IMR-90 (cell line): Measurements from ENCODE around the gene NDUFS3. TPM values are rescaled to one million over a fixed set of nuclear protein-coding genes. Genes with fewer than 3 reads are reported as not detected.
A peak's percentile ranks its signal among the peaks of the same experiment; 100 is the strongest.

Experiments
- ATAC-seq: fragments of 200-7000 bp; cut with Tn5 transposase; 2 replicates; pipeline ENCODE4 v1.9.1; 2020; ENCODE audit warnings: low read depth, mild to moderate bottlenecking, moderate library complexity
- BruUV-seq: library from RNA; stranded (reverse); fragments of 400-500 nt; replicated peaks from 2 replicates; lab custom pipeline; 2021; lab: Mats Ljungman, UMichigan
- CTCF ChIA-PET: fragments of 300-600 bp; formaldehyde crosslinking; extraction: SDS; loops from one replicate; lab custom pipeline; 2021; ENCODE audit warnings: antibody characterized with exemption; lab: Yijun Ruan, JAX
- POLR2A ChIA-PET: fragments of 300-600 bp; sonication (Branson Sonifier 250); formaldehyde crosslinking; loops from one replicate; lab custom pipeline; 2022; ENCODE audit warnings: antibody characterized with exemption; ENCODE audit not compliant: unreplicated experiment; lab: Charles Lee
- DNase-seq: peaks from one replicate; pipeline ENCODE4 v3.0.0; 2013
- H2AFZ ChIP-seq: replicated peaks from 2 replicates; pipeline ENCODE3; 2013; ENCODE audit warnings: low read length, mild to moderate bottlenecking; ENCODE audit not compliant: poor library complexity
- H2AK5ac ChIP-seq: 2 replicates; pipeline ENCODE4 v1.6.1; 2013; ENCODE audit warnings: low read depth, low read length, inconsistent platforms
- H2AK9ac ChIP-seq: replicated peaks from 2 replicates; pipeline ENCODE3; 2013; ENCODE audit warnings: mild to moderate bottlenecking, low read depth, low read length, moderate library complexity; ENCODE audit not compliant: poor library complexity
- H2BK120ac ChIP-seq: 2 replicates; pipeline ENCODE4 v1.6.1; 2013; ENCODE audit warnings: low read depth, low read length, inconsistent platforms
- H2BK15ac ChIP-seq: 3 replicates; pipeline ENCODE4 v1.6.1; 2013; ENCODE audit warnings: low read depth, low read length, inconsistent platforms
- H2BK20ac ChIP-seq: 2 replicates; pipeline ENCODE4 v1.6.1; 2013; ENCODE audit warnings: low read depth, mild to moderate bottlenecking, inconsistent platforms, low read length, moderate library complexity
- H2BK5ac ChIP-seq: 2 replicates; pipeline ENCODE4 v1.6.1; 2013; ENCODE audit warnings: mild to moderate bottlenecking, low read depth, low read length, inconsistent platforms; ENCODE audit not compliant: poor library complexity, severe bottlenecking
- H3K14ac ChIP-seq: replicated peaks from 2 replicates; pipeline ENCODE4 v1.6.1; 2013; ENCODE audit warnings: low read depth, low read length, inconsistent platforms
- H3K18ac ChIP-seq: 2 replicates; pipeline ENCODE4 v1.6.1; 2013; ENCODE audit warnings: low read depth, low read length, control low read depth
- H3K23ac ChIP-seq: 2 replicates; pipeline ENCODE4 v1.6.1; 2013; ENCODE audit warnings: low read depth, low read length, inconsistent platforms
- H3K27ac ChIP-seq: 2 replicates; pipeline ENCODE4 v1.5.1; 2013; ENCODE audit warnings: mild to moderate bottlenecking, control low read depth, low read length; ENCODE audit not compliant: insufficient read depth
- H3K27me3 ChIP-seq: 2 replicates; pipeline ENCODE4 v1.6.1; 2013; ENCODE audit warnings: low read length; ENCODE audit not compliant: control insufficient read depth, insufficient read depth
- H3K36me3 ChIP-seq: 2 replicates; pipeline ENCODE4 v1.6.1; 2013; ENCODE audit warnings: low read length, mixed read lengths; ENCODE audit not compliant: control insufficient read depth, insufficient read depth
- H3K4ac ChIP-seq: 2 replicates; pipeline ENCODE4 v1.6.1; 2013; ENCODE audit warnings: low read depth, low read length, inconsistent platforms
- H3K4me1 ChIP-seq: 2 replicates; pipeline ENCODE4 v1.6.1; 2013; ENCODE audit warnings: low read length, mixed read lengths; ENCODE audit not compliant: control insufficient read depth, insufficient read depth
- H3K4me2 ChIP-seq: 2 replicates; pipeline ENCODE4 v1.6.1; 2013; ENCODE audit warnings: low read depth, mild to moderate bottlenecking, control low read depth, low read length, moderate library complexity
- H3K4me3 ChIP-seq: 2 replicates; pipeline ENCODE4 v1.5.1; 2013; ENCODE audit warnings: low read depth, mild to moderate bottlenecking, control low read depth, low read length, moderate library complexity; ENCODE audit not compliant: insufficient read depth
- H3K56ac ChIP-seq: 2 replicates; pipeline ENCODE4 v1.6.1; 2013; ENCODE audit warnings: low read length, inconsistent platforms; ENCODE audit not compliant: insufficient read depth; ENCODE audit errors: extremely low read depth
- H3K79me1 ChIP-seq, 2 experiments: 2 replicates each; pipeline ENCODE4 v1.6.1; 2013; ENCODE audit warnings: low read length in 2 of 2, inconsistent platforms in 1 of 2, low read depth in 1 of 2
- H3K9ac ChIP-seq: 2 replicates; pipeline ENCODE4 v1.6.1; 2013; ENCODE audit warnings: low read depth, low read length, control low read depth
- H3K9me1 ChIP-seq: 2 replicates; pipeline ENCODE4 v1.6.1; 2013; ENCODE audit warnings: low read length, inconsistent platforms; ENCODE audit not compliant: insufficient read depth
- H3K9me3 ChIP-seq: 2 replicates; pipeline ENCODE4 v1.6.1; 2013; ENCODE audit warnings: low read length; ENCODE audit not compliant: control insufficient read depth, insufficient read depth
- H4K20me1 ChIP-seq: 2 replicates; pipeline ENCODE4 v1.6.1; 2013; ENCODE audit warnings: low read length, inconsistent platforms; ENCODE audit not compliant: insufficient read depth
- H4K5ac ChIP-seq: 2 replicates; pipeline ENCODE4 v1.6.1; 2013; ENCODE audit warnings: mild to moderate bottlenecking, low read depth, low read length, control low read depth
- H4K8ac ChIP-seq, 2 experiments: 2 replicates each; pipeline ENCODE4 v1.6.1; 2013; ENCODE audit warnings: low read depth in 2 of 2, low read length in 2 of 2, control low read depth in 1 of 2, inconsistent platforms in 1 of 2
- H4K91ac ChIP-seq: 2 replicates; pipeline ENCODE4 v1.6.1; 2013; ENCODE audit warnings: low read depth, low read length, inconsistent platforms; ENCODE audit not compliant: insufficient read depth
- BHLHE40 ChIP-seq: fragments of 150-350 bp; IDR thresholded peaks from 2 replicates; pipeline ENCODE4 v1.6.1; 2016; ENCODE audit warnings: mild to moderate bottlenecking, low read depth, low read length
- CHD1 ChIP-seq: IDR thresholded peaks from 2 replicates; pipeline ENCODE4 v1.6.1; 2012; ENCODE audit warnings: low read depth, low read length, improper control_type of control experiment
- FOS ChIP-seq: fragments of 150-350 bp; IDR thresholded peaks from 2 replicates; pipeline ENCODE4 v1.6.1; 2016; ENCODE audit warnings: low read depth, low read length
- MAZ ChIP-seq: IDR thresholded peaks from 2 replicates; pipeline ENCODE4 v1.6.1; 2012; ENCODE audit warnings: low read depth, mild to moderate bottlenecking, low read length, improper control_type of control experiment, moderate library complexity, borderline replicate concordance
- MXI1 ChIP-seq: IDR thresholded peaks from 2 replicates; pipeline ENCODE4 v1.6.1; 2012; ENCODE audit warnings: low read depth, mild to moderate bottlenecking, low read length, moderate library complexity, borderline replicate concordance
- NFE2L2 ChIP-seq: fragments of 150-350 bp; IDR thresholded peaks from 2 replicates; pipeline ENCODE4 v1.6.1; 2016; ENCODE audit warnings: low read depth, mild to moderate bottlenecking, low read length
- POLR2A ChIP-seq: IDR thresholded peaks from 2 replicates; pipeline ENCODE4 v1.6.1; 2012; ENCODE audit warnings: mild to moderate bottlenecking, low read depth, low read length
- RAD21 ChIP-seq: IDR thresholded peaks from 2 replicates; pipeline ENCODE4 v1.6.1; 2012; ENCODE audit warnings: low read length, improper control_type of control experiment
- RCOR1 ChIP-seq: IDR thresholded peaks from 2 replicates; pipeline ENCODE4 v1.6.1; 2012; ENCODE audit warnings: mild to moderate bottlenecking, low read length, improper control_type of control experiment; ENCODE audit not compliant: insufficient replicate concordance
- RFX5 ChIP-seq: IDR thresholded peaks from 2 replicates; pipeline ENCODE4 v1.8.0; 2012; ENCODE audit warnings: low read depth, mild to moderate bottlenecking, low read length, moderate library complexity
- SMC3 ChIP-seq: fragments of 150-350 bp; IDR thresholded peaks from 2 replicates; pipeline ENCODE4 v1.6.1; 2016; ENCODE audit warnings: low read depth, mild to moderate bottlenecking, antibody characterized with exemption, low read length, moderate library complexity
- WGBS, 2 experiments: methylation state at CpG; one replicate each; pipeline versions ENCODE4 v1.1.5 to v1.1.7; 2013; ENCODE audit warnings: missing lambda C conversion rate in 2 of 2; ENCODE audit not compliant: insufficient read length in 1 of 2; ENCODE audit errors: extremely low coverage in 2 of 2; 5-methylcytosine and 5-hydroxymethylcytosine counted together
- dilution Hi-C: fragments of 300-500 bp; cut with HindIII; formaldehyde crosslinking; loops from one replicate; pipeline ENCODE4 v1.14.3; 2018; ENCODE audit warnings: low sequenced_read_pairs; ENCODE audit not compliant: unreplicated experiment
- in situ Hi-C: fragments of 300-500 bp; cut with MboI; formaldehyde crosslinking; loops from 3 replicates; pipeline ENCODE4 v1.14.3; 2019; ENCODE audit warnings: low sequenced_read_pairs, inconsistent platforms, mixed read lengths
- intact Hi-C: fragments of 100-400 bp; cut with micrococcal nuclease; formaldehyde crosslinking; loops from 2 replicates; pipeline ENCODE4 v1.10.0; 2022
- polyA plus RNA-seq, 3 experiments: library from polyadenylated mRNA; depleted of rRNA; stranded (reverse); fragments of >200 nt; gene quantifications; 2 replicates each; pipeline ENCODE4 v1.2.3, GENCODE V29; 2012; ENCODE audit warnings: low replicate concordance in 1 of 3
- total RNA-seq: library from RNA; depleted of rRNA; stranded (reverse); fragments of >200 nt; gene quantifications from 2 replicates; pipeline ENCODE4 v1.2.3, GENCODE V29; 2012
- TF ChIP-seq, protein P1 (sequence below): conservative IDR thresholded peaks from 2 replicates; pipeline ENCODE4 v1.5.1; 2012; ENCODE audit warnings: mild to moderate bottlenecking, low read depth, low read length, improper control_type of control experiment
- TF ChIP-seq, protein P2 (sequence below): fragments of 150-350 bp; IDR thresholded peaks from 2 replicates; pipeline ENCODE4 v1.6.1; 2017; ENCODE audit warnings: mild to moderate bottlenecking, antibody characterized with exemption, low read length, low read depth

The NDUFS3 gene
- total and polyA plus RNA-seq, 2 of the 4 experiments (the other 2 are of a cell fraction), result 77.1 to 108 TPM

DNA sequence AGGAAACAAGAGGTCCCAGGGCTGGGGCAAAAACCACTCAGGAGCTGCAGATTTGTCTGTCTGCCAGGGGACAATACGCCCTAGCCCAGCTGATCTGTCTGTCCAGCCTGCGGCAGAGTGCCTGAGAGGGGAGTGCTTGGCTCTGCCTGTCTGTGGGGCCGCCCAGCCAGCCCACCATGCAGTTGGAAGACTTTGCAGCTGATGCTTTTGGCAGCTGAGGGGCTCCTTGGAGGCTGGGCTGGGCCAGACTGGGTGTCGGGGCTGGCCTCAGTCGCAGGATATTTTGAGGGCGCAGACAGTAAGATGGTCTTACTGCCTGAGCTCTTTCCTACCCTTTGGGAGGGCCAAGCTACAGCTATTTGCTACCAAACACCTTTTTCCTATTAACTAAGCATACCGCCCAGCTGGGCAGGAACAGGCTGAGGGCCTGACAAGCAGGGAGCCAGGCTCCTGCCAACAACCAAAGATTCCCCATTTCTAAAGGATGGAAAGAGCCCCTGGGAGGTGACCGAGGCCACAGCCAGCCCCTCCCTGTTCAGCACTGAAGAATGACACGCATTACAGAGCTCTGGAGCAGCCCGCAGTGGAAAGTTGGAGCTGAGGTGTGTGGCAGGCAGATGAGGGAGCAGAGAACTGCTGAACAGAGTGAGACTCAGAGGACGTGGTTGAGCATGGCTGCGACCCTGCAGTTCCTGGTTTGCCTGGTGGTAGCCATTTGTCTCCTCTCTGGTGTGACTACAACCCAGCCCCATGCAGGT is 7.4 kb downstream of the NDUFS3 start, which contains the start of gene FAM180B (continued):
- no peak for TF ChIP-seq RAD21

DNA sequence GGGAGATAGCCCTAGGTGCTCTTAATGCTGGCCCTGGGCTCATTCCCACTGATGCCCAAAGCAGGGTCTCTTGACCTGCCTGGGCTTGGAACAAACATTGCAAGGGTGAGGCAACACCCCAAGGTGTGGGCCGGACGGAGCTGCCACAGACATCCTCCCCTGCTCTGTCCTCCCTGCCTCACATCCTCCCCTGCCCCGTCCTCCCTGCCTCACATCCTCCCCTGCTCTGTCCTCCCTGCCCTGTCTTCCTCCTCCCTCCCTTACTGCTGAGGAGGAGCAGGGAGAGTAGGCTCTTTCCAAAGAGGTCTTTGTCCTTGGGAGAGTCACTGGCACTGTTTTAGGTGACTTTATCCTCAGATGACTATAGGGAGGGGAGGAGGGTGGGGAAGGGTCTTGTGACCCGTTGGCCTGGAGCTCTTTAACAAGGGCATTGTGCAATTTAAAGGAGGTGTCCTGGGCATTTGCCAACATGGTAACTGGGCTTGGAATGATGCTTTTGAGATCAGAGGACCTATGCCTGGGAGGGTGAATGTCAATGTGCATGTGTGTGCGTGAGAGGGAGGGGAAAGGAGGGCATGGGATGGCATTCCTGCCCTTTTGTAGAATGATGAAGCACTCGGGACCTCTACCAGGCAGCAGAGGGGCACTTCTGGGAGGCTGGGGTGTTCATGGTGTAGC is 8.3 kb downstream of the NDUFS3 start:
- DNase-seq (no peak), ATAC-seq (peak; percentile 22; the same call in 1 of the 2 replicates)
- Histone ChIP-seq H2AFZ (no peak overlapping the region), H3K79me1 (peaks cover 0 to 2% of the 10 kb centered on the region in 2 experiments; a peak in 2 of 4 replicates), H3K4me3 (no peak overlapping the region), H3K4me1 (no peaks in the 10 kb centered on the region), H3K18ac (no peak overlapping the region), H3K23ac (no peak overlapping the region), H4K5ac (no peak overlapping the region), H3K56ac (no peak overlapping the region), H3K4me2 (no peak overlapping the region), H4K8ac (no peak overlapping the region), H3K27me3 (peaks cover 18% of the 10 kb centered on the region), H2AK9ac (no peak overlapping the region), H2BK5ac (no peak overlapping the region), H3K4ac (no peak overlapping the region), H4K20me1 (no peaks in the 10 kb centered on the region), H2BK20ac (no peak overlapping the region), H3K36me3 (peaks cover 24% of the 10 kb centered on the region), H4K91ac (no peak overlapping the region), H3K14ac (no peak overlapping the region), H3K9ac (no peak overlapping the region), H2AK5ac (no peak overlapping the region), H3K9me3 (peaks cover 3% of the 10 kb centered on the region), H3K9me1 (no peaks in the 10 kb centered on the region), H2BK15ac (no peak overlapping the region), H2BK120ac (no peak overlapping the region), H3K27ac (no peak overlapping the region)
- 70% methylated on average over 4 of the region's 6 CpGs; no CpG with 5 or more reads in 1 of the 2 experiments for WGBS, 2 experiments
- no TSS peak for BruUV-seq
- dilution Hi-C loops, result no loop called here
- POLR2A ChIA-PET, result no interaction called here
- intact Hi-C loops, result no loop called here
- CTCF ChIA-PET, result interaction anchor here (1.2 kb wide), 1 partner anchor 7 kb away, joined by 3 read pairs; the partner anchor contains the start of gene C1QTNF4
- in situ Hi-C loops, result no loop called here
- no peak for TF ChIP-seq FOS
- no peak for TF ChIP-seq NFE2L2
- TF ChIP-seq RFX5, result no peak
- TF ChIP-seq, protein P1, sequence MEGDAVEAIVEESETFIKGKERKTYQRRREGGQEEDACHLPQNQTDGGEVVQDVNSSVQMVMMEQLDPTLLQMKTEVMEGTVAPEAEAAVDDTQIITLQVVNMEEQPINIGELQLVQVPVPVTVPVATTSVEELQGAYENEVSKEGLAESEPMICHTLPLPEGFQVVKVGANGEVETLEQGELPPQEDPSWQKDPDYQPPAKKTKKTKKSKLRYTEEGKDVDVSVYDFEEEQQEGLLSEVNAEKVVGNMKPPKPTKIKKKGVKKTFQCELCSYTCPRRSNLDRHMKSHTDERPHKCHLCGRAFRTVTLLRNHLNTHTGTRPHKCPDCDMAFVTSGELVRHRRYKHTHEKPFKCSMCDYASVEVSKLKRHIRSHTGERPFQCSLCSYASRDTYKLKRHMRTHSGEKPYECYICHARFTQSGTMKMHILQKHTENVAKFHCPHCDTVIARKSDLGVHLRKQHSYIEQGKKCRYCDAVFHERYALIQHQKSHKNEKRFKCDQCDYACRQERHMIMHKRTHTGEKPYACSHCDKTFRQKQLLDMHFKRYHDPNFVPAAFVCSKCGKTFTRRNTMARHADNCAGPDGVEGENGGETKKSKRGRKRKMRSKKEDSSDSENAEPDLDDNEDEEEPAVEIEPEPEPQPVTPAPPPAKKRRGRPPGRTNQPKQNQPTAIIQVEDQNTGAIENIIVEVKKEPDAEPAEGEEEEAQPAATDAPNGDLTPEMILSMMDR, result no peak
- no peak for TF ChIP-seq RAD21
- no peak for TF ChIP-seq RCOR1
- no peak for TF ChIP-seq MAZ
- TF ChIP-seq BHLHE40, result no peak
- TF ChIP-seq, protein P2, sequence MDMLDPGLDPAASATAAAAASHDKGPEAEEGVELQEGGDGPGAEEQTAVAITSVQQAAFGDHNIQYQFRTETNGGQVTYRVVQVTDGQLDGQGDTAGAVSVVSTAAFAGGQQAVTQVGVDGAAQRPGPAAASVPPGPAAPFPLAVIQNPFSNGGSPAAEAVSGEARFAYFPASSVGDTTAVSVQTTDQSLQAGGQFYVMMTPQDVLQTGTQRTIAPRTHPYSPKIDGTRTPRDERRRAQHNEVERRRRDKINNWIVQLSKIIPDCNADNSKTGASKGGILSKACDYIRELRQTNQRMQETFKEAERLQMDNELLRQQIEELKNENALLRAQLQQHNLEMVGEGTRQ, result no peak
- TF ChIP-seq POLR2A, result no peak
- no peak for TF ChIP-seq MXI1
- no peak for TF ChIP-seq CHD1
- TF ChIP-seq SMC3, result no peak
